Memory B cell (primary cell): ENCODE results near the gene ENDOV.

ENCODE experiments used
- ATAC-seq: fragments of 150-1000 bp; cut with Tn5 transposase; 2 replicates; pipeline ENCODE4 v1.10.0; 2021; ENCODE audit warnings: low read depth, mild to moderate bottlenecking, moderate library complexity
- DNase-seq, 2 donors: peaks; one replicate each; pipeline ENCODE4 v3.0.0; 2022; ENCODE audit warnings: low spot score in 2 of 2
- H3K27ac Mint-ChIP-seq: one replicate; pipeline ENCODE4 v1.8.0; 2022; ENCODE audit warnings: mild to moderate bottlenecking, moderate library complexity, mixed read lengths
- H3K27me3 Mint-ChIP-seq: one replicate; pipeline ENCODE4 v1.8.0; 2022; ENCODE audit warnings: mixed read lengths
- H3K36me3 Mint-ChIP-seq: one replicate; pipeline ENCODE4 v1.8.0; 2022; ENCODE audit warnings: mild to moderate bottlenecking, mixed read lengths
- H3K4me1 Mint-ChIP-seq: one replicate; pipeline ENCODE4 v1.8.0; 2022; ENCODE audit warnings: mixed read lengths
- H3K4me3 Mint-ChIP-seq: one replicate; pipeline ENCODE4 v1.8.0; 2022; ENCODE audit warnings: mild to moderate bottlenecking, moderate library complexity, mixed read lengths
- H3K9me3 Mint-ChIP-seq: one replicate; pipeline ENCODE4 v1.8.0; 2022; ENCODE audit warnings: mixed read lengths

The ENDOV gene

GRCh38 chr17:80451104-80451775, 36.3 kb downstream of the ENDOV start:
- Mint-ChIP-seq H3K4me3 (no peak overlapping the region), H3K4me1 (peaks cover 9% of the 10 kb centered on the region), H3K27ac (no peak overlapping the region), H3K27me3 (no peaks in the 10 kb centered on the region), H3K36me3 (no peaks in the 10 kb centered on the region), H3K9me3 (no peaks in the 10 kb centered on the region)
- DNase-seq (no peak), ATAC-seq (no peak)

GRCh38 chr17:80452173-80452915, 37.4 kb downstream of the ENDOV start:
- Mint-ChIP-seq H3K9me3 (no peaks in the 10 kb centered on the region), H3K4me3 (no peak overlapping the region), H3K36me3 (no peaks in the 10 kb centered on the region), H3K4me1 (peaks cover 9% of the 10 kb centered on the region), H3K27me3 (peaks cover 4% of the 10 kb centered on the region), H3K27ac (no peak overlapping the region)
- no peak for ATAC-seq
- DNase-seq: no peak

GRCh38 chr17:80453126-80453997, 38.4 kb downstream of the ENDOV start:
- Mint-ChIP-seq H3K9me3 (no peaks in the 10 kb centered on the region), H3K4me3 (peak overlapping the region; percentile 94), H3K36me3 (no peaks in the 10 kb centered on the region), H3K27me3 (peaks cover 12% of the 10 kb centered on the region), H3K27ac (peak overlapping the region; percentile 93), H3K4me1 (peaks cover 13% of the 10 kb centered on the region)
- DNase-seq: no peak
- ATAC-seq: no peak

DNA sequence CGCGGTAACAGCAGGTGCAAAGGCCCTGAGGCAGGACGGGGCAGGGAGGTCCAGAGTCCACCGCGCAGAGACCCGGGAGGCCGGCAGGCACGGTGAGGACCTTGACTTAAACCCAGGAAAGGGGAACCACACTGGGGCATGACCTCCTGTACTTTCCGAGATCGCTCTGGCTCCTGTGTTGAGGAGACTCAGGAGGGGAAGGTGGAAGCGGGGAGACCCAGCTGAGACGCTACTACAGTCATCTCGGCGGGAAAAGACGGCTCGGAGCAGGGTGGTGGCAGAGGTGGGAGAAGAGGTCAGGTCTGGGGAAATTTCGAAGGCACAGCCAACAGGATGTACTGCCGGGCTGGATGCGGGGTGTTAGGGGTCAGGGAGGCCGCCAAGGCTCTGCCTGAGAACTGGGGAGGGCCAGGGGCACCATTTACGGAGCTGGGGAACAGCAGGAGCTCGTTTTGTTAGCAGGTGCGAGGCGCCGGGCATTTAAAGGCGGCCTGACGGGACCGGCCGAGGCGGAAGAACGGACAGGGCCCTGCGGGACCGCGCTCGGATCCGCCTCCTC, 39.1 kb downstream of the ENDOV start:
- Mint-ChIP-seq H3K9me3 (no peaks in the 10 kb centered on the region), H3K36me3 (no peaks in the 10 kb centered on the region), H3K4me3 (peak overlapping the region; percentile 94), H3K4me1 (peaks cover 13% of the 10 kb centered on the region), H3K27ac (peak overlapping the region; percentile 93), H3K27me3 (peaks cover 17% of the 10 kb centered on the region)
- DNase-seq (no peak), ATAC-seq (no peak)

GRCh38 chr17:80454557-80455335, 39.8 kb downstream of the ENDOV start:
- H3K27me3 Mint-ChIP-seq: peaks cover 22% of the 10 kb centered on the region
- H3K36me3 Mint-ChIP-seq: no peaks in the 10 kb centered on the region
- peak; percentile 92 for ATAC-seq
- DNase-seq: peak; percentile 93 to 95
- H3K9me3 Mint-ChIP-seq: no peaks in the 10 kb centered on the region
- H3K27ac Mint-ChIP-seq: peak overlapping the region; percentile 93
- peaks cover 13% of the 10 kb centered on the region for H3K4me1 Mint-ChIP-seq
- peak overlapping the region; percentile 94 for H3K4me3 Mint-ChIP-seq

GRCh38 chr17:80455336-80455710, 40.4 kb downstream of the ENDOV start:
- Mint-ChIP-seq H3K27ac (peak overlapping the region; percentile 93), H3K27me3 (peaks cover 22% of the 10 kb centered on the region), H3K4me1 (peaks cover 13% of the 10 kb centered on the region), H3K9me3 (no peaks in the 10 kb centered on the region), H3K36me3 (no peaks in the 10 kb centered on the region), H3K4me3 (peak overlapping the region; percentile 94)
- DNase-seq: no peak
- ATAC-seq: peak; percentile 10

DNA sequence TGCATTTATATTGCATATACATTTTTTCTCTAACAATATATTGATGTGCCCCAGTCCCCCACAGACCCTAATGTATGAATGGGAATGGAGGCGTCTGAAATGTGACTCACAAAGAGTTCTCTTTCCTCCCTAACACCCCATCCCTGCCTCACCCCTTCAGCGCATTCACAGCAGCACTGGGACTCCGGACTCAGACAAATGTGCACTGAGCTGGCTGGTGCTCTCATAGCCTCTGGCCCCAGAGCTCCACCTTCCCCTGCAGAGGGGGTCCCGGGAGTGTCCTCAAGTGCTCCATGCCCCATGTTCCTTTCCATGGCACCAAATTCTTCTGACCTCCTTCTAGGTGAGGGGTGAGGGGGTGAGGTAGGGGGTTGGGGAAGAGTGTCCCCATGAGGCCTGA, 40.8 kb downstream of the ENDOV start:
- H3K4me3 Mint-ChIP-seq: peak overlapping the region; percentile 64
- peaks cover 13% of the 10 kb centered on the region for H3K4me1 Mint-ChIP-seq

DNA sequence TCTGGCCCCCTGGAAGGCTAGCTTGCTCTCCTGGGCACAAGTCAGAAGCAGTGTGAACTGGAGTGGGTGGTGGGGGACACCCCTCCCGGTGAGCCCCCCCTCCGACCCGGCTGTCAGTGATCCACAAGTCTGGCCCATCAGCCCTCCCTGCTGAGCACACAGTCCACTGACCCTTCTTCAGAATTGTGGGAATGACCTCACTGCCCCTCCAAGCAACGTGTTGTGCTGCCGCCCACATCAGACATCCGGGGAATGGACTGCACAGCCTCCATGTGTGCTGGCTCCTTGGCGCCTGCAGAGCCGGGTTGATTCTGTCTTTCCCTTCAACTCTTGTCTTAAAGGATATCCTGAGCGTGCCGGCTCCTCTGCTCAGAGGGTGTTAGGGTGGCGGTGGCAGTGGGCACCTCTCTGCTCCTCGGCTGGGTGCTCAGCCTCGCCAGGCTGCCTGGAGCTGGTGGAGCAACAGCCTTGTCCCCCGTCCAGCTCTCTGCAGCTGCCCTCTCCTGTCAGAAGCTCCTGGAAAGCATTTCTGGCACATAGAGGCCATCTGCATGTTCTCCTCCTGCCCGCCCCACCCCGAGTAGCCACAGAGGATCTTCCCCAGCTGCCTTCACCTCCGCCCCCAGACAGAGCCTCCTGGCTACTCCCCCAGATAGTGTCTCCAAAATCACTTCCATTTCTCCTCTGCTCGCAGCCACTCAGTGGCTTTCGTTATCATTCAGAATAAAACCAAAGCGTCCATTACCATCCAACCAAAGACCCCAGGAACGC, 41.7 kb downstream of the ENDOV start:
- DNase-seq (no peak), ATAC-seq (no peak)
- Mint-ChIP-seq H3K27me3 (peaks cover 24% of the 10 kb centered on the region), H3K9me3 (no peaks in the 10 kb centered on the region), H3K4me1 (peaks cover 13% of the 10 kb centered on the region), H3K4me3 (peak overlapping the region; percentile 14), H3K36me3 (no peaks in the 10 kb centered on the region), H3K27ac (no peak overlapping the region)

More for the DNA sequence above, 40.8 kb downstream of the ENDOV start:
- DNase-seq: no peak
- H3K27me3 Mint-ChIP-seq: peaks cover 24% of the 10 kb centered on the region
- peak overlapping the region; percentile 93 for H3K27ac Mint-ChIP-seq
- no peaks in the 10 kb centered on the region for H3K9me3 Mint-ChIP-seq
- ATAC-seq: no peak
- no peaks in the 10 kb centered on the region for H3K36me3 Mint-ChIP-seq

DNA sequence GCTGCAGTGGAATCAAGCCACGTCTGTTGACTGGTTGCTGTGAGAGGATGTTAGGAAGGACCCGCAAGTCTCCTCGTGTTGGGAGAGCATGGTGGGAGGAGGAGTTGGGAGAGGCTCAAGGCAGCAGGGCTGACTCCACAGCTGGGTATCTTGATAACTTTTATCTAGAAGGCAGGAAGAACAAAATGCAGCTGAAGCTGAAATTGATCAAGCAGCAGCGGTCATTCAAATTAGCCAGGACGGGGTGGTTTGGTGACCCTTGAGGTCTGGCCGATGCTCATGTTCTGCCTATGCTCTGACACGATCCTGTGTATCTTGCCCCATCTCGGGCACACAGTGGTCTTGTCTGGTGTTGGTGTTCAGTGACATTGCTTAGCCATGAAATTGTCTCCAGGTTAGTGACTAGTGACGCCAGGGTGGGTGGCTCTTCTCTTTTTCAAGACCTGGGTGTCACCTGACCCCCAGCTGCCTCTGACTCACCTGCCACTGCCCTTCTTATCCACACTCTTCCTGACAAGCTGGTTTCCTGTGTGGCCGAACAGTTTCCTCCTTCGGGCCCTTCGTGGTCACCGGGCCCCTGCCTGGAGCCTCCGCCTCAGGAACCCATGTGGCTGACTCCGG, 42.4 kb downstream of the ENDOV start:
- H3K9me3 Mint-ChIP-seq: no peaks in the 10 kb centered on the region
- peaks cover 13% of the 10 kb centered on the region for H3K4me1 Mint-ChIP-seq
- DNase-seq (no peak), ATAC-seq (no peak)
- peaks cover 26% of the 10 kb centered on the region for H3K27me3 Mint-ChIP-seq
- H3K36me3 Mint-ChIP-seq: no peaks in the 10 kb centered on the region
- H3K4me3 Mint-ChIP-seq: no peak overlapping the region
- no peak overlapping the region for H3K27ac Mint-ChIP-seq

- DNase-seq: no peak
- peaks cover 13% of the 10 kb centered on the region for H3K4me1 Mint-ChIP-seq
- no peak overlapping the region for H3K27ac Mint-ChIP-seq
- H3K27me3 Mint-ChIP-seq: peaks cover 26% of the 10 kb centered on the region
- ATAC-seq: no peak
- no peak overlapping the region for H3K4me3 Mint-ChIP-seq
- no peaks in the 10 kb centered on the region for H3K9me3 Mint-ChIP-seq
- H3K36me3 Mint-ChIP-seq: no peaks in the 10 kb centered on the region
These were observed 43.0 kb downstream of the ENDOV start for GRCh38 chr17:80458016-80458415.

GRCh38 chr17:80459234-80459633, 44.3 kb downstream of the ENDOV start:
- Mint-ChIP-seq H3K27me3 (peaks cover 26% of the 10 kb centered on the region), H3K4me1 (peaks cover 8% of the 10 kb centered on the region), H3K27ac (no peak overlapping the region), H3K4me3 (no peak overlapping the region), H3K36me3 (no peaks in the 10 kb centered on the region), H3K9me3 (no peaks in the 10 kb centered on the region)
- ATAC-seq (no peak), DNase-seq (no peak)

- DNase-seq: no peak
- Mint-ChIP-seq H3K4me3 (no peak overlapping the region), H3K9me3 (no peaks in the 10 kb centered on the region), H3K27ac (no peak overlapping the region), H3K27me3 (peaks cover 29% of the 10 kb centered on the region), H3K36me3 (no peaks in the 10 kb centered on the region), H3K4me1 (peaks cover 5% of the 10 kb centered on the region)
- no peak for ATAC-seq
These were observed 45.5 kb downstream of the ENDOV start for GRCh38 chr17:80460429-80460834.
